Measurements from ENCODE around the gene SRMS. TPM values are rescaled to one million over a fixed set of nuclear protein-coding genes. Genes with fewer than 3 reads are reported as not detected.

Gene SRMS
- polyA plus RNA-seq, 1 donor (not counting 4 experiments of a cell fraction or from before 2014, with no cell fraction given) = 0.10 TPM

DNA sequence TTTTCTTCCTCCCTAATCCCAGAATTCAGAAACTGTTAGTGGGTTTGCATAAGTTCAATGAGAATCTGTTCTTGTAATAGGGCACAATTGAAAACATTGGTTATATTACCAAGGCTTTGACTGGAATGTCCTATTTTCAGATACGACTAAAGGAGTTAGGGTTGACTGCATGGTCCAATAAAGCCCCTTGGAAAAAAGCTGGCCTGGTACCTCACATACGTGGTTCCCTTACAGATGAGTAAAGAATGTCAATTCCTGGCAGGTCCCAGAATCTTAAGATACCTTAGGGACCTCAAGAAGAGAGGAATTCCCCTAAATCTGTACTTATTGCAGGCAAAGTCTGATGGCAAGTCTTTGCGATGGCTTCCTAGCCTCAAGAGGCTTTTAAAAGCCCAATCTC is 22.4 kb downstream of the SRMS start:
- DNase-seq (ENCODE audit: low read depth, low spot score) = no peak
- peaks cover 6% of the 10 kb centered on the region for H3K9me3 ChIP-seq (ENCODE audit: control insufficient read depth, low read depth, low read length)
- H3K36me3 ChIP-seq (ENCODE audit: control insufficient read depth in 2 of 2, extremely low read depth in 1 of 2, insufficient read depth in 2 of 2, low read length in 2 of 2) = peaks cover 18 to 31% of the 10 kb centered on the region in 2 experiments
- H2AFZ ChIP-seq (ENCODE audit: control insufficient read depth, low read length) = no peak overlapping the region
- H3K4me1 ChIP-seq (ENCODE audit: control insufficient read depth, extremely low read depth, insufficient read depth, low read length) = peaks cover 6% of the 10 kb centered on the region
- H3K79me2 ChIP-seq (ENCODE audit: control insufficient read depth, insufficient read depth, low read length) = peaks cover 20% of the 10 kb centered on the region
- FAIRE-seq = no peak
- H3K4me3 ChIP-seq (ENCODE audit: control insufficient read depth in 2 of 3, extremely low read depth in 1 of 3, insufficient read depth in 2 of 3, low read depth in 1 of 3, low read length in 3 of 3) = no peak overlapping the region
- no peak overlapping the region for H3K9ac ChIP-seq (ENCODE audit: control insufficient read depth, extremely low read depth, insufficient read depth, low read length)
- no peaks in the 10 kb centered on the region for H3K27me3 ChIP-seq (ENCODE audit: control insufficient read depth, extremely low read depth, insufficient read depth, low read length)
- dilution Hi-C loops (cut with MboI; ENCODE audit: extremely low pct_ligation_motif_present, low sequenced_read_pairs) = no loop called here
- TF ChIP-seq EZH2 (IDR thresholded peaks at IDR 0.05; ENCODE audit: low read length) = no peak
- TF ChIP-seq, protein P1, sequence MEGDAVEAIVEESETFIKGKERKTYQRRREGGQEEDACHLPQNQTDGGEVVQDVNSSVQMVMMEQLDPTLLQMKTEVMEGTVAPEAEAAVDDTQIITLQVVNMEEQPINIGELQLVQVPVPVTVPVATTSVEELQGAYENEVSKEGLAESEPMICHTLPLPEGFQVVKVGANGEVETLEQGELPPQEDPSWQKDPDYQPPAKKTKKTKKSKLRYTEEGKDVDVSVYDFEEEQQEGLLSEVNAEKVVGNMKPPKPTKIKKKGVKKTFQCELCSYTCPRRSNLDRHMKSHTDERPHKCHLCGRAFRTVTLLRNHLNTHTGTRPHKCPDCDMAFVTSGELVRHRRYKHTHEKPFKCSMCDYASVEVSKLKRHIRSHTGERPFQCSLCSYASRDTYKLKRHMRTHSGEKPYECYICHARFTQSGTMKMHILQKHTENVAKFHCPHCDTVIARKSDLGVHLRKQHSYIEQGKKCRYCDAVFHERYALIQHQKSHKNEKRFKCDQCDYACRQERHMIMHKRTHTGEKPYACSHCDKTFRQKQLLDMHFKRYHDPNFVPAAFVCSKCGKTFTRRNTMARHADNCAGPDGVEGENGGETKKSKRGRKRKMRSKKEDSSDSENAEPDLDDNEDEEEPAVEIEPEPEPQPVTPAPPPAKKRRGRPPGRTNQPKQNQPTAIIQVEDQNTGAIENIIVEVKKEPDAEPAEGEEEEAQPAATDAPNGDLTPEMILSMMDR (optimal IDR thresholded peaks at IDR 0.05 in 1 of 3, IDR thresholded peaks at IDR 0.05 in 1 of 3, conservative IDR thresholded peaks at IDR 0.05 in 1 of 3; ENCODE audit: extremely low read depth in 1 of 3, insufficient read depth in 2 of 3, low read length in 3 of 3) = no peak
- no peaks in the 10 kb centered on the region for H3K9me1 ChIP-seq (ENCODE audit: control insufficient read depth, extremely low read depth, insufficient read depth, low read length)
- H3K4me2 ChIP-seq (ENCODE audit: control insufficient read depth, extremely low read depth, insufficient read depth, low read depth, low read length) = no peak overlapping the region
- peaks cover 16% of the 10 kb centered on the region for H4K20me1 ChIP-seq (ENCODE audit: control insufficient read depth, extremely low read depth, insufficient read depth, low read length)
- no peak overlapping the region for H3K27ac ChIP-seq (ENCODE audit: control insufficient read depth, insufficient read depth, low read length)

DNA sequence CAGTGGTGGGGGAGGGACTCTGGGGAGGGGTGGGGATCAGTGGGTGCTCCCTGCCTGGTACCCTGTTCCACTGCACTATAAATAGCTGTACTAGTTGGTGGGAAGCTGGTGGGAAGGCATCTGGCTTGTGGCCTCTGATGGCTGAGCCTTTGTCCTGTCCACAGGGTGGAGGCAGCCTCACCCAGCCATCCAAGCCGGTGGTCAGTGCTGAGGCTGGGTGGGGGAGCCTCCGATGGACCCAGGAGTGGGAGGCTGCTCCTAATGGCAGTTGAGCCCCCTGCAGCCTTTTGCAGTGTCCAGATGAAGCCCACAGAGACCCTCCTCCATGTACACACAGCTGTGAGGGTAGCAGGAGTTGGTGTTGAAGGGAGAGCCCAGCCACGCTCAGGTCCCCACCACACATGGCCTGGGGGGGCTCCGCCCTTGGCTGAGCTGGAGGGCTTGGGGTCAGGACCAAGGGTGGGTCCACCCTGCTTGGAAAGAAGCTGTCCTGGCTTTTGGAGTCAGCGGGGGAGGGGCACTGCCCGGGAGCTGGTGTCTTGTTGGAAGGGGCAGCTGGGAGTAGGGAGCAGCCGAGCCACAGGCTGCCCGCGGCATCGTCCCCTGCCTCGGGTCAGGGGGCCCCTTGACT is 24.5 kb downstream of the SRMS start:
- H3K27ac ChIP-seq (ENCODE audit: control insufficient read depth, insufficient read depth, low read length) = no peak overlapping the region
- FAIRE-seq (no peak), DNase-seq (ENCODE audit: low read depth, low spot score) (no peak)
- peaks cover 11 to 20% of the 10 kb centered on the region in 2 experiments for H3K36me3 ChIP-seq (ENCODE audit: control insufficient read depth in 2 of 2, extremely low read depth in 1 of 2, insufficient read depth in 2 of 2, low read length in 2 of 2)
- no peaks in the 10 kb centered on the region for H3K27me3 ChIP-seq (ENCODE audit: control insufficient read depth, extremely low read depth, insufficient read depth, low read length)
- H3K9me1 ChIP-seq (ENCODE audit: control insufficient read depth, extremely low read depth, insufficient read depth, low read length) = no peaks in the 10 kb centered on the region
- H2AFZ ChIP-seq (ENCODE audit: control insufficient read depth, low read length) = no peak overlapping the region
- peaks cover 20% of the 10 kb centered on the region for H3K79me2 ChIP-seq (ENCODE audit: control insufficient read depth, insufficient read depth, low read length)
- no peak overlapping the region for H3K9ac ChIP-seq (ENCODE audit: control insufficient read depth, extremely low read depth, insufficient read depth, low read length)
- peaks cover 16% of the 10 kb centered on the region for H4K20me1 ChIP-seq (ENCODE audit: control insufficient read depth, extremely low read depth, insufficient read depth, low read length)
- no peak for TF ChIP-seq EZH2 (IDR thresholded peaks at IDR 0.05; ENCODE audit: low read length)
- TF ChIP-seq, protein P1 (optimal IDR thresholded peaks at IDR 0.05 in 1 of 3, IDR thresholded peaks at IDR 0.05 in 1 of 3, conservative IDR thresholded peaks at IDR 0.05 in 1 of 3; ENCODE audit: extremely low read depth in 1 of 3, insufficient read depth in 2 of 3, low read length in 3 of 3) = no peak
- dilution Hi-C loops (cut with MboI; ENCODE audit: extremely low pct_ligation_motif_present, low sequenced_read_pairs) = no loop called here
- peaks cover 6% of the 10 kb centered on the region for H3K9me3 ChIP-seq (ENCODE audit: control insufficient read depth, low read depth, low read length)
- H3K4me3 ChIP-seq (ENCODE audit: control insufficient read depth in 2 of 3, extremely low read depth in 1 of 3, insufficient read depth in 2 of 3, low read depth in 1 of 3, low read length in 3 of 3) = peak overlapping the region in 2 of 3 experiments; percentile 7 to 96
- H3K4me2 ChIP-seq (ENCODE audit: control insufficient read depth, extremely low read depth, insufficient read depth, low read depth, low read length) = no peak overlapping the region
- peaks cover 10% of the 10 kb centered on the region for H3K4me1 ChIP-seq (ENCODE audit: control insufficient read depth, extremely low read depth, insufficient read depth, low read length)
